ENCODE results near the gene EDDM3A. TPM values are rescaled to one million over a fixed set of nuclear protein-coding genes. Genes with fewer than 3 reads are reported as not detected.
"Not testable (repeated sequence)": the region's sequence is repeated elsewhere in the genome, so short reads cannot be mapped to it uniquely, and the experiment has no call there.

The EDDM3A gene
- total RNA-seq (not detected), polyA plus RNA-seq (not detected)

GRCh38 chr14:20745571-20746358 lies at the start of gene EDDM3A:
Gene EDDM3A (plus strand): TSS chr14:20745887. CDS start chr14:20747581, 1,694 bp downstream.
- H3K36me3 ChIP-seq (ENCODE audit: control insufficient read depth, insufficient read depth, low read length): no peaks in the 10 kb centered on the region
- peaks cover 0 to 4% (median 0%) of the 10 kb centered on the region in 7 donors for H3K9me3 Mint-ChIP-seq
- H3K27me3 ChIP-seq (ENCODE audit: control insufficient read depth, insufficient read depth, low read length): no peaks in the 10 kb centered on the region
- H3K27me3 Mint-ChIP-seq: peaks cover 15% of the 10 kb centered on the region
- no peaks in the 10 kb centered on the region for H3K4me1 Mint-ChIP-seq
- ATAC-seq (ENCODE audit: low read depth in 2 of 2) (no peak), DNase-seq (no peak)
- no peak within 1 kb of the TSS for H3K4me3 ChIP-seq (ENCODE audit: low read depth, low read length)
- H3K36me3 Mint-ChIP-seq: no peaks in the 10 kb centered on the region
- no peak within 1 kb of the TSS for H3K4me3 Mint-ChIP-seq
- no peaks in the 10 kb centered on the region for H3K4me1 ChIP-seq (ENCODE audit: control insufficient read depth, insufficient read depth, low read length, poor library complexity, severe bottlenecking)
- H3K9me3 ChIP-seq (ENCODE audit: control insufficient read depth in 2 of 2, low read length in 2 of 2): no peaks in the 10 kb centered on the region
- H3K27ac Mint-ChIP-seq: no peak within 1 kb of the TSS
- H3K27ac ChIP-seq (ENCODE audit: insufficient read depth, low read length, poor library complexity, severe bottlenecking): no peak within 1 kb of the TSS

- H3K36me3 ChIP-seq (ENCODE audit: control insufficient read depth, insufficient read depth, low read length): no peaks in the 10 kb centered on the region
- H3K27me3 ChIP-seq (ENCODE audit: control insufficient read depth, insufficient read depth, low read length): no peaks in the 10 kb centered on the region
- H3K4me3 ChIP-seq (ENCODE audit: low read depth, low read length): no peak overlapping the region
- no peak for ATAC-seq (ENCODE audit: low read depth in 2 of 2)
- H3K4me1 ChIP-seq (ENCODE audit: control insufficient read depth, insufficient read depth, low read length, poor library complexity, severe bottlenecking): no peaks in the 10 kb centered on the region
- Mint-ChIP-seq H3K4me3 (no peak overlapping the region), H3K4me1 (no peaks in the 10 kb centered on the region), H3K27me3 (no peaks in the 10 kb centered on the region), H3K36me3 (no peaks in the 10 kb centered on the region), H3K9me3 (no peaks in the 10 kb centered on the region), H3K27ac (no peak overlapping the region)
- no peaks in the 10 kb centered on the region for H3K9me3 ChIP-seq (ENCODE audit: control insufficient read depth in 2 of 2, low read length in 2 of 2)
- DNase-seq: no peak
- H3K27ac ChIP-seq (ENCODE audit: insufficient read depth, low read length, poor library complexity, severe bottlenecking): no peak overlapping the region
Observed at GRCh38 chr14:20696764-20697163, 48.9 kb upstream of the EDDM3A start.

- no peaks in the 10 kb centered on the region for H3K9me3 Mint-ChIP-seq
- H3K27ac Mint-ChIP-seq: peak overlapping the region in 1 of 3 donors; percentile 34
- H3K36me3 ChIP-seq (ENCODE audit: control insufficient read depth, insufficient read depth, low read length): no peaks in the 10 kb centered on the region
Observed at GRCh38 chr14:20697273-20698017, 48.2 kb upstream of the EDDM3A start.

GRCh38 chr14:20698018-20698329 lies 47.7 kb upstream of the EDDM3A start:
- ATAC-seq (ENCODE audit: low read depth in 2 of 2): no peak
- no peak overlapping the region for H3K4me3 Mint-ChIP-seq

More at GRCh38 chr14:20697273-20698017, 48.2 kb upstream of the EDDM3A start:
- Mint-ChIP-seq H3K4me3 (no peak overlapping the region), H3K27me3 (no peaks in the 10 kb centered on the region), H3K4me1 (no peaks in the 10 kb centered on the region), H3K36me3 (no peaks in the 10 kb centered on the region)
- ATAC-seq (ENCODE audit: low read depth in 2 of 2) (peak; percentile 60 to 68), DNase-seq (peak; percentile 37 to 73 (median 55))
- no peak overlapping the region for H3K27ac ChIP-seq (ENCODE audit: insufficient read depth, low read length, poor library complexity, severe bottlenecking)
- H3K9me3 ChIP-seq (ENCODE audit: control insufficient read depth in 2 of 2, low read length in 2 of 2): no peaks in the 10 kb centered on the region
- no peak overlapping the region for H3K4me3 ChIP-seq (ENCODE audit: low read depth, low read length)
- H3K27me3 ChIP-seq (ENCODE audit: control insufficient read depth, insufficient read depth, low read length): no peaks in the 10 kb centered on the region
- no peaks in the 10 kb centered on the region for H3K4me1 ChIP-seq (ENCODE audit: control insufficient read depth, insufficient read depth, low read length, poor library complexity, severe bottlenecking)

GRCh38 chr14:20698934-20699333 lies 46.8 kb upstream of the EDDM3A start:
- Histone ChIP-seq H3K9me3 (ENCODE audit: control insufficient read depth in 2 of 2, low read length in 2 of 2) (no peaks in the 10 kb centered on the region), H3K36me3 (ENCODE audit: control insufficient read depth, insufficient read depth, low read length) (no peaks in the 10 kb centered on the region), H3K4me3 (ENCODE audit: low read depth, low read length) (no peak overlapping the region), H3K27me3 (ENCODE audit: control insufficient read depth, insufficient read depth, low read length) (no peaks in the 10 kb centered on the region), H3K27ac (ENCODE audit: insufficient read depth, low read length, poor library complexity, severe bottlenecking) (no peak overlapping the region), H3K4me1 (ENCODE audit: control insufficient read depth, insufficient read depth, low read length, poor library complexity, severe bottlenecking) (no peaks in the 10 kb centered on the region)
- no peaks in the 10 kb centered on the region for H3K4me1 Mint-ChIP-seq
- H3K27me3 Mint-ChIP-seq: no peaks in the 10 kb centered on the region
- H3K9me3 Mint-ChIP-seq: no peaks in the 10 kb centered on the region
- ATAC-seq (ENCODE audit: low read depth in 2 of 2) (no peak), DNase-seq (no peak)
- no peaks in the 10 kb centered on the region for H3K36me3 Mint-ChIP-seq
- peak overlapping the region in 1 of 3 donors; percentile 18 for H3K27ac Mint-ChIP-seq
- no peak overlapping the region for H3K4me3 Mint-ChIP-seq

More at GRCh38 chr14:20698018-20698329, 47.7 kb upstream of the EDDM3A start:
- Mint-ChIP-seq H3K36me3 (no peaks in the 10 kb centered on the region), H3K27ac (peak overlapping the region in 1 of 3 donors; percentile 34), H3K27me3 (no peaks in the 10 kb centered on the region), H3K4me1 (no peaks in the 10 kb centered on the region), H3K9me3 (no peaks in the 10 kb centered on the region)
- no peak overlapping the region for H3K4me3 ChIP-seq (ENCODE audit: low read depth, low read length)
- H3K36me3 ChIP-seq (ENCODE audit: control insufficient read depth, insufficient read depth, low read length): no peaks in the 10 kb centered on the region
- no peaks in the 10 kb centered on the region for H3K27me3 ChIP-seq (ENCODE audit: control insufficient read depth, insufficient read depth, low read length)
- no peaks in the 10 kb centered on the region for H3K9me3 ChIP-seq (ENCODE audit: control insufficient read depth in 2 of 2, low read length in 2 of 2)
- no peak overlapping the region for H3K27ac ChIP-seq (ENCODE audit: insufficient read depth, low read length, poor library complexity, severe bottlenecking)
- H3K4me1 ChIP-seq (ENCODE audit: control insufficient read depth, insufficient read depth, low read length, poor library complexity, severe bottlenecking): no peaks in the 10 kb centered on the region
- no peak for DNase-seq

GRCh38 chr14:20699931-20700330 lies 45.8 kb upstream of the EDDM3A start:
- H3K27me3 Mint-ChIP-seq: no peaks in the 10 kb centered on the region
- Histone ChIP-seq H3K4me1 (ENCODE audit: control insufficient read depth, insufficient read depth, low read length, poor library complexity, severe bottlenecking) (no peaks in the 10 kb centered on the region), H3K9me3 (ENCODE audit: control insufficient read depth in 2 of 2, low read length in 2 of 2) (no peaks in the 10 kb centered on the region), H3K27me3 (ENCODE audit: control insufficient read depth, insufficient read depth, low read length) (no peaks in the 10 kb centered on the region), H3K27ac (ENCODE audit: insufficient read depth, low read length, poor library complexity, severe bottlenecking) (no peak overlapping the region), H3K4me3 (ENCODE audit: low read depth, low read length) (no peak overlapping the region), H3K36me3 (ENCODE audit: control insufficient read depth, insufficient read depth, low read length) (no peaks in the 10 kb centered on the region)
- H3K27ac Mint-ChIP-seq: no peak overlapping the region
- ATAC-seq (ENCODE audit: low read depth in 2 of 2) (no peak), DNase-seq (no peak)
- no peaks in the 10 kb centered on the region for H3K9me3 Mint-ChIP-seq
- H3K36me3 Mint-ChIP-seq: no peaks in the 10 kb centered on the region
- H3K4me3 Mint-ChIP-seq: no peak overlapping the region
- no peaks in the 10 kb centered on the region for H3K4me1 Mint-ChIP-seq

- H3K4me3 Mint-ChIP-seq; H3K36me3 Mint-ChIP-seq; H3K36me3 ChIP-seq (ENCODE audit: control insufficient read depth, insufficient read depth, low read length); H3K4me3 ChIP-seq (ENCODE audit: low read depth, low read length); H3K9me3 Mint-ChIP-seq; H3K4me1 ChIP-seq (ENCODE audit: control insufficient read depth, insufficient read depth, low read length, poor library complexity, severe bottlenecking); H3K27me3 ChIP-seq (ENCODE audit: control insufficient read depth, insufficient read depth, low read length); H3K4me1 Mint-ChIP-seq; H3K27ac Mint-ChIP-seq; H3K27me3 Mint-ChIP-seq; ATAC-seq (ENCODE audit: low read depth in 2 of 2); H3K9me3 ChIP-seq (ENCODE audit: control insufficient read depth in 2 of 2, low read length in 2 of 2); H3K27ac ChIP-seq (ENCODE audit: insufficient read depth, low read length, poor library complexity, severe bottlenecking); DNase-seq: not testable (repeated sequence)
Observed at GRCh38 chr14:20700965-20701364, 44.7 kb upstream of the EDDM3A start.

All from CD4-positive, CD25-positive, alpha-beta regulatory T cell (primary cell).